Activated CD8-positive, alpha-beta memory T cell treated with anti-CD3 and anti-CD28 coated beads, Interleukin-2, amount 50 U/mL, for 1 hour (primary cell): ENCODE data around the gene FLRT2.

Experiments
- DNase-seq: peaks from one replicate; pipeline ENCODE4 v3.0.0-alpha.2; 2020; ENCODE audit errors: extremely low read depth

The FLRT2 gene

DNA sequence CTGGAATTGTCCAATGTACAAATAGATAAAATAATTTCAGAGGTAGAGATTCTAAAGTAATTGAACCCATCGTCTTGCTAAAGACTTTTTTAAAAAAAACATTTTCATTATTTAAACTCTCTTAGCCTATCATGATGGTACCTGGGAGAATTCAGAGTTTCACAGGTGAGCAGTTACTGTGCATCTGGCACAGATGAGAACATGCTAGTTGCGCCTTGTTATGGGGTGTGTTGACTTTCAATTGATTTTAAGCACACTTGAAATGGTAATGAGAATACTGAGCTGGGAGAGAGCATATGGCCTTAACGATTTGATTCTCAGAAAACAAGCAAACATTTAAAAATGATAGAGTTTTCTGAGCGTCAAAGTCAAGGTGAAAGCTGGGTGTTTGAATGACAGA lies 66.6 kb downstream of the FLRT2 start:
- DNase-seq: no peak

DNA sequence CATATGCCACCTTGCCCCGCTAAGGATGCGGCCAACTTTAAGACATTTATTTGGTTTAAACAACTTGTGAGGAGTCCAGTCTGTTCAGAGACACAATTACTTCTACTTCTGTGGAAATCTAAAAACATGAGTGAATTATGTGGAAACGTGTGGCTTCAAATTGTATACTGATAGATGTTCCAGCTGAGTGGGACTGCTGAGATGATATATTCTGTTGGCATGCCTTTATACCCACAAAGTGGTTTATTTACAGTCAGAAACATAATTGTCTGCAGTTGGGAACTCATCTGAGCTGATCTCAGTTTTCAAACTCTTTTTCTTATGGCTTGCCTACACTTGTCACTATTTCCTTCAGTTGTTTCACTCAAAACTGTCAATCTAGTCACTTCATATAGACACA lies 67.8 kb downstream of the FLRT2 start:
- no peak for DNase-seq

DNA sequence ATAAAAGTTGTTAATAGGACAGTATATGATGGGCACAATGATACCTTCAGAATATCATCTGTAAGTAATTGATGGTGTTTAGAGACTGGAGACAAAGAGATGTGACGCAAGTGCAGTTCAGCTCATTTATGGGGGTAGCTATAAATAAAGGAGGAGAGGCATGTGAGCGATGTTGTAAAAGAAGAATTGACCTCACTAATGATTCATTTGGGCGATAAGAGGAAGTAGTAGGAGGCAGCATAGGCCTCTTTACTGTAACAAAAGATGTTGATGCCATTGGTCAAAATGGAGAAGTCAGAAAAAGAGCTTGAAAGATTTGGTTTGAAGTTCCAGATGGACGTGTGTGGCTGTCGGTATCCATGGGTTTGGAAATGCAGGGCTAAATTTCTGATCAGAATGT lies 70.0 kb downstream of the FLRT2 start:
- DNase-seq: no peak

DNA sequence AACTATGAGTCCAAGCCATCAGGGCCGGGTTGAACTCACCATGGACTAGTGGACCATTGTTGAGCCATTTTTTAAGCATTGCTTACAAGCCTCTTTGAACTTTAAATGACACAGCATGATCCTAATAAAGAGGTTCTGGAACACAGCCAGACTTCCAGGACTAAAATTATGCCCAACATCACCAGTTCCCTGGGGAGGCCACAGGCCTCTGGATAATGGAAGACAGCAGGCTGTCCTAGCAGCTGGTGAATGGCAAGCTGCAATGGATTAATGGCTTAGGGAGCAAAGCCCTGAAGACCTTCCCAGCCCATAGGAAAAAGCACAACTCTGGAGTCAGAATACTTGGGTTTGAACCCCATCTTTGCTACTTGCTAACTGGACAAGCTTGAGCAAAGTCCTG lies 71.3 kb downstream of the FLRT2 start:
- no peak for DNase-seq

DNA sequence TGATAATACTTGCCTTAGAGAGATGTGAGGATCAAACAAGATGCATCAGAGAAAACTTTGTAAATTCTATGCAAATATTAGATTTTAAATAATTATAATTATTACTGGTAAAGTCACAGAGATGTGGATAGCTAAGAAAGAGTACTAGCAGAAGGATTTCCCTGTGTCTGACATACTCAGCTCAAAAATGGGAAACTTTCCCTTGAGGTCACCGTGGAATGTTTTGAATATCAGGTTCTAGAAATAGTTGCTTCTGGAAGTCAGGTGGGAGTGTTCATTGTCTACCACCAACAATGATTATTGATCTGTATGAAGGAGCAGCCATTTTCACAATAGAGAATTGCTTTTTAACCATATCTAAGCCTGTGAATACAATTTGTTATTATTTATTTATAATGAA lies 71.7 kb downstream of the FLRT2 start:
- DNase-seq: no peak

DNA sequence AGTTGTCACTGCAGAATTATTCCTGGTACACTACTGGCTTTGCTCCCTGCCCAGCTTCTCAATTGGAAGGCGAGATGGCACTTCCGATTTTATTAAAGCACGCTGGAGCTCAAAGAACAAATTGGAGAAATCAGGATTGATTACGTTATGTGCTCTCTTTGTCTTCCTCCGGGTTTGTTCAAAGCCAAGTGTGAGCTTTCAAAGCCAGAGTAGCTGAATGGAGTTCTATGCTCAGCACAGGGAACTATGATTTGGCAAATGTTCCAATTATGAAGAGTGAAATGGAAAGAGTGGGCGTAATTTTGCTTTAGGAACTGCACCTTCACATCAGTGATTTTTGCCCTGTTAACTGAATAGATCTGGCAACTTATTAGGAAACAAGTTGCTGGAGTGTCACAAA lies 72.4 kb downstream of the FLRT2 start:
- no peak for DNase-seq

DNA sequence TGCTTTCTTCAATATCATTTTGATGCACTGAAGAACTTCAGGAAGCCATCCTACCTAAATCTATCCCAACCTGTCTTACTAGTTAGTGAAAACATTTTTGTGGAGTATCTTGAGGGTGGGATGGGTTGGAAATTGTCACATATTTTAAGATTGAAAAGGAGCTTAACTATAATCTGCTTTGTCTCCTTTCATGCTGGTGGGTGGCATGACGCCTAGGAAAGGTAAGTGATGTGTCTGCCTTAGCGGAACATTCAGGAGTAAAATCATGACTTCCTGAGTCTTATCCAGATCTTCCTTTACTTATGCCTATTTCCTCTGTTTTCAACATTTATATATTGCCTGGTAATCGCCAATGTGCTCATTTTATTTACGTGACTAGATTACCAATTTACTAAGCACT lies 74.1 kb downstream of the FLRT2 start:
- DNase-seq: no peak

DNA sequence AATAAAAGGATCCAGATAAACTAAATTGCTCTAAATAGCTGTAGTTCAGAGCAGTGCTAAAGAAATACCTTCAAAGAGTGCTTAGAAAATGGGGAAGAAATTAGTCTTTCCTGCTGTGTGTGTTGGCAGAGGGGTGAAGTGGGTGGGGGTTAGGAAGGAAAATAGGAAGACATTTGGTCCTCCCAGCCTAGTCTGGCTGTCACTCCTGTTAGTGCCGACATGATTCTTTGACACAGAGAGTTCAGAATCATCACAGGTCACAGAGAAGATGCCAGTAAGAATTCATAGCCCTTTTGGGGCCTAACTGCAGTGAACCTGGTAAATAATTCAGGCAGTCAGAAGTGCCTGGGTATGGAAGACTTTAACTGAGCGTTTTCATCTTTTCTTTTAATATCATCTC lies 74.8 kb downstream of the FLRT2 start:
- no peak for DNase-seq

DNA sequence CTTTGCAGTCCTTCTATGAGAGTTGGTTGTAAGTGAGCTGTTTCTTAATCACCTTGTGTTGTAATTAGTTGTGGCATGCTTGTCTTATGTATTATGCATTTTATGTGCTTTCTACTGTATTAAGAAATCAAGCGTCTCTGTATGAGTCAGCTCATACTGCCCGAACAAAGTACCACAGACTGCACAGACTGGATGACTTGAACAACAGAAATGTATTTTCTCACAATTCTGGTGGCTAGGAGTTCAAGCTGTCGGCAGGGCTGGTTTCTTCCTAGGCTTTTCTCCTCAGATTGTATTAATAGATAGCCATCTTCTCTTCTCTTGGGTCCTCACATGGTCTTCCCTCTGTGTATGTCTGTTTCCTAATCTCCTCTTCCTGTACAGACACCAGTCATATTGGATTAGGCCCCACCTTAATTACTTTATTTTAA lies 77.7 kb downstream of the FLRT2 start:
- DNase-seq: no peak

DNA sequence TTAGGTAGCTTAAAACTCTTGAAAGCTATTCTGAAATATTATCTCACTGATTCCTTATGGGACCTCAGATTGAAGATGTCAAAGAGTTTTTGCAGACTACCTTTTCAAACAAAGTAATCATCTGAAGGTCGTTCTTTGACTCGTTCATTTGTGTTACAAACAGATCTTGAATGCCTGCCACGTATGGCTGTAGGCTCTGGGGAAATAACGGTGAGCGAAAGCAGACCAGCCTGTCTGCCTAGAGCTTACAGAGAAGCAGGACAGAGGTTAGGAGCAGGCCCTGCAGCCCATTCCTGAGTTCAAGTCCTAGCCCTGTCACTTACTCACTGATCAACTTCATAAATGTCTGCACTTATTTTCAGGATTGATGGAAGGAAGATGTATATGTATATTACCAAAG lies 83.6 kb downstream of the FLRT2 start:
- no peak for DNase-seq

DNA sequence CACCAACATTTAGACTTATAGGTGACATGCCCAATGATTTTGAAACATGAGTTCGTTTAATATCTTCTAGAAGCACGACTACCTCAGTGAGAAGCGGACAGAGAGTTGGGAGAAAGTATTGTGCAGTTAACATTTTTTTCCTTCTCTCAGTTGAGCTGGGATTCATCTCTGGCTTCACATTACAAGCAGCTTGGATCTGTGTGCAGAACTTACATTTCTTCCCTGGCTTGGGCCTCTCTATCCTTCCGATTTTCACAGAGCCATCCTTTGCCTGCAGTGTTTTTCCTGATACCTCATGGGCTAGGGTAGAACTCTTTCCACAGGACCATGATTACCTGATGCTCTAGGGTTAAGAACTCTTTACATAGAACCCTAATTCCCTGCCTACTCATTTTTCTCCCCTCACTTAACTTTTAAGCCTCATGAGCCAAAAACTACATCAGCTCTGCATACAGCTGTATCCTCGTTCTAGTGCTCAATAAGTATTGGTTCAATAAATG lies 86.5 kb downstream of the FLRT2 start:
- no peak for DNase-seq

DNA sequence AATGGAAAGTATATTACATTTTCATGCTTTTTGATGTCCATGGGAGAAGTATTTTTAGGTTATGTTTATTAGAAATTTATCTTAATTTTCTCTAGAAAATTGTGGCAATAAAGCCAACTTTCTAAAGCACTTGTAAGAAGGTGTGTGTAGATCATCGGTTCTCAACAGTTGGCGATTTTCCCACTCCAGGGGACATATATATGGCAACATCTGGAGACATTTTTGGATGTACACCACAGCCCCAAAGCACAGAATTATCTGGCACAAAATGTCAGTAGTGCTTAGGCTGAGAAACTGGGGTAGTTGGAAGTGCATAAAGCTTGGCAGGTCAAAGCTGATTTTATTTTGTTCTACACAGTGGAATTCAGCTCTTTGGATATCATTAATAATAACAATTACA lies 86.9 kb downstream of the FLRT2 start:
- no peak for DNase-seq

DNA sequence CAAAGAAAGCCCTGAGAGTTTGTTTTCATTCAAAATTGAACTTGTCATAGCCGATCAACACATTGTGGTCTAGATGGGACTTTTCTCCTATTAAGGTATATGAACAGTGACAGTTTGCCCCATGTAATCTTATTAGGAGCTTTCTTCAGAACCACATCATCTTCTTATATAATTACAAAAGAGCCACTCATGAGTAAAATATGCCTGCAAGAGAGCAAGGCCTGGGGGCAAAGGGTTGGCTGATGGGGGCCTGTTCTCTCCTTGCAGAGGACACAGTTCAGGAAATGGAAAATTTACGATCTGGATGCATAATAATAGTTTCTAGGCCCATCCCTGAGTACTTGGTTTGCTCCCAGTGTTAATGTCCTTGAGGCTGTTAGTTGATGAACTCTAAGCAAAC lies 87.8 kb downstream of the FLRT2 start:
- DNase-seq: no peak

DNA sequence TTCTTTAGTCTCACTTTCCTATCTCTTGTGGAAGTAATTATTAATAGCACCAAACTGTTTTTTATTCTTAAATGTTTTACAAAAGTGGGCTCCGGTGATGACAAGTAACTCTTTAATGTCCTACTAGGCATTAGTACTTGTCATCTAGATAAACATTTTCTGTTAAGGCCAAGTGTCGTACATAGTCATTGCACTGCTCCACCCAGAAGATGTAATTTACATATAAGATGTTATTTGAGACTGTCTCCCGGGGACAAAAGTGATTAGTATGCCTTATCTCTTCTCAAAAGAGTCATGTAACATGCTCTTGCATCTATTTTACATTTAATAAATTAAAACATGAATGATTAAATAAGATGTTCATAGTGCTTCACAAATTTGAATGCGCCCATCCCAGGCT lies 88.4 kb downstream of the FLRT2 start:
- DNase-seq: no peak

DNA sequence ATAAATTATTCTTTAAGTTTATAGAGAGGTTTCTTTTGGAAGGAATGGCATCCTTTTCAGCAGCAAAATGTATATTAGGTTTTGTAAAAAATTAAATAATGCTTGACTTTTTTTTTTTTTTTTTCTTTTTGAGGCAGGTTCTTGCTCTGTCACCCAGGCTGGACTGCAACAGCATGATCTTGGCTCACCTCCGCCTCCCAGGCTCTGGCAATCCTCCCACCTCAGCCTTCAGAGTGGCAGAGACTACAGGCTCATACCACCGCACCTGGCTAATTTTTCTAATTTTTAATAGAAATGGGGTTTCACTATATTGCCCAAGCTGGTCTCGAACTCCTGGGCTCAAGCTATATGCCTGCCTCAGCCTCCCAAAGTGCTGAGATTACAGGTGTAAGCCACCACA lies 89.0 kb downstream of the FLRT2 start:
- no peak for DNase-seq

DNA sequence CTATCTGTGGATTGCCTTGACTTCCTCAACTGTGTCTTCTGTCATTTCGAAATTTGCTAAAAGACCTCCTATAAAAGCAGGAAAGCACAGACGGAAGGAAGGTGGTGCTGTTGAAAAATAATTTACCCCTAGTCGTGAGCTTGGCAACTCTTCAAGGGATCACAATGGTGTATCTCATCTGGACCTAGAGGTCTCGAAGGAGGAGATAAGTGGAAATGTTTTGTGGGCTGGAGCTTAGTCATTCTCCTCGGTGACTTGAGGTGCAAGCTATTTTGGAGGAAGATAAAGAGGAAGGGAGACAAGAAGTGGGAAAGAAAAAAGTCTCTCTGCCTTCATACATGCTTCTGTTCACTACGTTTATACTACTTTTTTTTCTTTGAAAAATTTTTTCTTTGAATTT lies 89.9 kb downstream of the FLRT2 start:
- DNase-seq: no peak

DNA sequence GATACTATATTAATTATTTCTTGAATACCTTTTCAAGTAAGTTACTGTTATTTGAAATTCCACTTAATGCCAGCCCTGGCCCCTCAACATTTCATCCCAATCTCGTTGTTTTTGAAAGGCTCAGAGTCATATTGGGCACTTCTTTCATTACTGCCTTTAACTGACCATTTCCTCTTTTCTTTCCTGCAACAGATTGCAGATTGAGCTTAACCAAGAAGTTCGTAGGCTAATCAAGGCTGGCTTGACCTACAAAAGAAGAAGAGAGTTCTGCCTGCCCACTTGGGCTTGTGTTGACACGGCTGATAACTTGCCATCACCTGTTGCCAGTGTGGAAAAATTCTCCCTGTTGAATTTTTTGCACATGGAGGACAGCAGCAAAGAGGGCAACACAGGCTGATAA lies 91.0 kb downstream of the FLRT2 start:
- no peak for DNase-seq

DNA sequence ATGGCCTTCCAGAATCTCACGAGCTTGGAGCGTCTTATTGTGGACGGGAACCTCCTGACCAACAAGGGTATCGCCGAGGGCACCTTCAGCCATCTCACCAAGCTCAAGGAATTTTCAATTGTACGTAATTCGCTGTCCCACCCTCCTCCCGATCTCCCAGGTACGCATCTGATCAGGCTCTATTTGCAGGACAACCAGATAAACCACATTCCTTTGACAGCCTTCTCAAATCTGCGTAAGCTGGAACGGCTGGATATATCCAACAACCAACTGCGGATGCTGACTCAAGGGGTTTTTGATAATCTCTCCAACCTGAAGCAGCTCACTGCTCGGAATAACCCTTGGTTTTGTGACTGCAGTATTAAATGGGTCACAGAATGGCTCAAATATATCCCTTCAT lies 92.2 kb downstream of the FLRT2 start:
- DNase-seq: no peak

DNA sequence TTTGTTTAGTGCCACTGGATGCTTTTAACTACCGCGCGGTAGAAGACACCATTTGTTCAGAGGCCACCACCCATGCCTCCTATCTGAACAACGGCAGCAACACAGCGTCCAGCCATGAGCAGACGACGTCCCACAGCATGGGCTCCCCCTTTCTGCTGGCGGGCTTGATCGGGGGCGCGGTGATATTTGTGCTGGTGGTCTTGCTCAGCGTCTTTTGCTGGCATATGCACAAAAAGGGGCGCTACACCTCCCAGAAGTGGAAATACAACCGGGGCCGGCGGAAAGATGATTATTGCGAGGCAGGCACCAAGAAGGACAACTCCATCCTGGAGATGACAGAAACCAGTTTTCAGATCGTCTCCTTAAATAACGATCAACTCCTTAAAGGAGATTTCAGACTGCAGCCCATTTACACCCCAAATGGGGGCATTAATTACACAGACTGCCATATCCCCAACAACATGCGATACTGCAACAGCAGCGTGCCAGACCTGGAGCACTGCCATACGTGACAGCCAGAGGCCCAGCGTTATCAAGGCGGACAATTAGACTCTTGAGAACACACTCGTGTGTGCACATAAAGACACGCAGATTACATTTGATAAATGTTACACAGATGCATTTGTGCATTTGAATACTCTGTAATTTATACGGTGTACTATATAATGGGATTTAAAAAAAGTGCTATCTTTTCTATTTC lies 93.2 kb downstream of the FLRT2 start:
- DNase-seq: no peak

DNA sequence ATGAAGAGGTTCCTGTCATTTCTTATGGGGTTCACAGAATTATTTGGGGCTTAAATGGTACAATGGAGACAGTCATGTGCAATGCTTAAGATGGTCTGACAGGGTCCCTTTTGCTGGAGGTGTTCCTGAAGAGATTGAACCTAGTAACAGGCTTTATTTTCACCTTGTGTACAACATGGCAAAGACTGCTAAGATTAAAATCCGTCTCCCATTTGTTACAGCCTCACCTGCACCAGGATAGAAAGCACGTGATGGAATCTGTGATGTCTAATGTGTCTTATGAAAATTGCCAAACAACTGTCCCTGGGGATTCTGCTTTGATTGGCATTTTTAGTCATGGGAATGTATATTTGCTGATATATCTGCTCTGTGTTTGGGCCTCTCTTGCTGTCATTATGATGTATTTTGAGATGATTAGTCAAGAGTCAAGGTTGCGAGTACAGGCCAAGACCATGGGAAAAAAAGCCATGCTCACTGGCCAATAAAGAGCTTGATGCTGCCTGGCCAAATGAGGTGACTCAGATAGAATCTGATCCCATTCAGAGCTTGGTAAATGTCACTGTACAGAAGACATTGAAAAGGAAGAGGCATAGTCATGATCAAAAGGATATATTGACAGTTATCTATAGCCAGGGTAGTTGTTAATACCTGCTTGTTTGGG lies 96.1 kb downstream of the FLRT2 start:
- DNase-seq: no peak

DNA sequence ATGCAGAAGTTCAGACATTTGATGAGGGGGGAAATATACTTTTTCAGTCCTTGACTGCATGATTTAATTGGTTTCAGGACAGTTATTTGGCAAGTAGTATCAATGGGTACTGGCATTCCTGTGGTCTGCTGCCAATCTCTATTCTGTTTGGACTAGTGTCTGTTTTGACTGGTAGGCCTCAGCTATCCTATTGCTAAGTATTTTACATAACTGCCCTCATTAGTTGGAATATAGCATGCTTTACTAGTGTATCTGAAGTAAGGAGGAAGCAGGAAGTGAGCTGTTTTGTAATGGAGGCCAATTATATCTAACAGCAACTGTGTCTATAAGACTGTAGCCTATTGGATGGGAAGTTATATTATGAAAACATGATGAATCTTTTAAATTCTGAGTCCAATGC lies 104.3 kb downstream of the FLRT2 start:
- DNase-seq: no peak

DNA sequence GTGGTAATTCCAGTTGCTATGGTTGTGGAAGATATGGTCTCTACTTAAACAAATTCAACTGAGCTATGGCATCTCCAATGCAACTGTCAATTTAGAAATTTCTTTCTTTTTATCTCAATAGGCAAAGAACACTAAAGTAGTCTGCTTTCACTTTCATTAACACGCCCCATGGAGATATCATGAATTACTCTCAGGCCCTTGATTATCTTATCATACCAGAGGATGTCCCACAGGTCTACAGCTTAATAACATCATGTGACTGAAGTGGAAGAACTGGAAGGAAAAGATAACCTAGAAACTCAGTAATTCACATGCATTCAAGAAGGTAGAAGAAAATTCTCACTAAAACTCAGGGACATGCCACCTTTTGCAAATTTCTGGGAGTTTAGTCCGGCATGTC lies 114.3 kb downstream of the FLRT2 start:
- DNase-seq: no peak

DNA sequence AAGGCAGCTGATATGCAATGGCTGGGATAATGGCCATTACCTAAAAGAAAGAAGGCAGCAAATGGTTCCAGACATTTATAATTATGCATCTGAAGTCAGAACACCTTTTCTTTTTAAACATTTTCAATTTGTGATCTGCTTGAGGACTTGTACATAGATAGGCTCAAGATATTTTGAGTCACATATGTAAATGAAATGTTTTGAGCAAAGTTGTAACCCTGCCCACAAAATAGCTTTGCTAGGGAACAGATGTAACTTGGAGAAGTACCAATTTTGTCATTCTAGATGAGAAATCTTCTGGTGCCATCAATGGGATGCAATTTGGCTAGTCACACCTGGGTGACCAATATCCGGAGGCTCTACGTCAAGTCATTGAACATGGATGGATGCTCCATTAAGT lies 123.1 kb downstream of the FLRT2 start:
- DNase-seq: no peak
